CD14-positive monocyte (primary cell): Measurements from ENCODE around the gene KDM4C. TPM values are rescaled to one million over a fixed set of nuclear protein-coding genes. Genes with fewer than 3 reads are reported as not detected.

ENCODE experiments used
- DNase-seq, 3 donors: peaks; one replicate each; pipeline ENCODE4 v3.0.0-alpha.2; 2011 to 2022
- H2AFZ ChIP-seq: 2 replicates; pipeline ENCODE4 v1.6.0; 2012; ENCODE audit warnings: mild to moderate bottlenecking, low read depth, low read length, inconsistent platforms; ENCODE audit not compliant: insufficient read depth, poor library complexity, severe bottlenecking
- H3K27ac ChIP-seq, 2 donors: 1 replicate in 1 of 2; 2 replicates in 1 of 2; pipeline ENCODE4 v1.5.1; 2012 to 2013; ENCODE audit warnings: low read length in 2 of 2, control low read depth in 1 of 2, inconsistent platforms in 1 of 2, low read depth in 1 of 2, mild to moderate bottlenecking in 1 of 2
- H3K27me3 ChIP-seq, 2 donors: one replicate each; pipeline versions ENCODE4 v1.6.0 to v1.6.1; 2011 to 2013; ENCODE audit warnings: low read length in 2 of 2; ENCODE audit not compliant: control insufficient read depth in 2 of 2, insufficient read depth in 2 of 2
- H3K36me3 ChIP-seq, 2 donors: replicated peaks in 1 of 2; 1 replicate in 1 of 2; 2 replicates in 1 of 2; pipeline versions ENCODE4 v1.5.1 to v1.6.1; 2012 to 2013; ENCODE audit warnings: low read length in 2 of 2, control low read depth in 1 of 2, inconsistent platforms in 1 of 2, mild to moderate bottlenecking in 1 of 2; ENCODE audit not compliant: insufficient read depth in 2 of 2, control insufficient read depth in 1 of 2
- H3K4me1 ChIP-seq, 2 donors: 1 replicate in 1 of 2; 2 replicates in 1 of 2; pipeline versions ENCODE4 v1.5.1 to v1.6.1; 2012 to 2013; ENCODE audit warnings: low read length in 2 of 2, control low read depth in 1 of 2, inconsistent platforms in 1 of 2, mild to moderate bottlenecking in 1 of 2, moderate library complexity in 1 of 2; ENCODE audit not compliant: insufficient read depth in 2 of 2, control insufficient read depth in 1 of 2
- H3K4me2 ChIP-seq: replicated peaks from 2 replicates; pipeline ENCODE3; 2012; ENCODE audit warnings: low read length, moderate library complexity, mild to moderate bottlenecking; ENCODE audit not compliant: poor library complexity, severe bottlenecking; ENCODE audit errors: extremely low read depth
- H3K4me3 ChIP-seq, 3 experiments: fragments of 200-600 bp in 1 of 3; sonication (generic) in 1 of 3; replicated peaks in 1 of 3; 1 replicate in 2 of 3; 2 replicates in 1 of 3; pipeline ENCODE4 v1.5.1; 2011 to 2013; ENCODE audit warnings: low read length in 3 of 3, mild to moderate bottlenecking in 3 of 3, control low read depth in 2 of 3, low read depth in 2 of 3, inconsistent platforms in 1 of 3, moderate library complexity in 1 of 3
- H3K79me2 ChIP-seq: 2 replicates; pipeline ENCODE4 v1.6.0; 2012; ENCODE audit warnings: mild to moderate bottlenecking, control low read depth, inconsistent platforms, low read length, moderate library complexity; ENCODE audit not compliant: insufficient read depth
- H3K9ac ChIP-seq: 2 replicates; pipeline ENCODE4 v1.6.0; 2017; ENCODE audit warnings: low read length, mild to moderate bottlenecking; ENCODE audit not compliant: insufficient read depth, poor library complexity, severe bottlenecking
- H3K9me3 ChIP-seq, 2 donors: replicated peaks in 1 of 2; 1 replicate in 1 of 2; 2 replicates in 1 of 2; pipeline versions ENCODE4 v1.5.1 to v1.6.1; 2012 to 2013; ENCODE audit warnings: low read length in 2 of 2, control low read depth in 1 of 2; ENCODE audit not compliant: control insufficient read depth in 1 of 2, insufficient read depth in 1 of 2
- H4K20me1 ChIP-seq: 2 replicates; pipeline ENCODE4 v1.6.0; 2012; ENCODE audit warnings: mild to moderate bottlenecking, low read length, control low read depth, moderate library complexity; ENCODE audit not compliant: insufficient read depth
- H3K27ac Mint-ChIP-seq, 7 donors: one replicate each; pipeline ENCODE4 v1.8.0; 2020; ENCODE audit warnings: mild to moderate bottlenecking in 7 of 7, mixed read lengths in 7 of 7, moderate library complexity in 6 of 7, inconsistent platforms in 2 of 7
- H3K27me3 Mint-ChIP-seq, 3 donors: one replicate each; pipeline ENCODE4 v1.8.0; 2021 to 2022; ENCODE audit warnings: low read depth in 3 of 3, mild to moderate bottlenecking in 3 of 3, mixed read lengths in 3 of 3, moderate library complexity in 3 of 3, inconsistent platforms in 1 of 3
- H3K36me3 Mint-ChIP-seq, 2 donors: one replicate each; pipeline ENCODE4 v1.8.0; 2020; ENCODE audit warnings: mixed read lengths in 2 of 2, inconsistent platforms in 1 of 2, mild to moderate bottlenecking in 1 of 2
- H3K4me1 Mint-ChIP-seq: one replicate; pipeline ENCODE4 v1.8.0; 2020; ENCODE audit warnings: mild to moderate bottlenecking, mixed read lengths
- H3K4me3 Mint-ChIP-seq, 2 donors: one replicate each; pipeline ENCODE4 v1.8.0; 2020; ENCODE audit warnings: mild to moderate bottlenecking in 2 of 2, mixed read lengths in 2 of 2, moderate library complexity in 1 of 2
- H3K9me3 Mint-ChIP-seq, 7 donors: one replicate each; pipeline ENCODE4 v1.8.0; 2020 to 2022; ENCODE audit warnings: mixed read lengths in 7 of 7, mild to moderate bottlenecking in 6 of 7, moderate library complexity in 6 of 7, inconsistent platforms in 2 of 7
- WGBS: methylation state at CpG from one replicate; pipeline ENCODE4 v1.1.5; 2013; ENCODE audit warnings: missing lambda C conversion rate; ENCODE audit not compliant: insufficient coverage; 5-methylcytosine and 5-hydroxymethylcytosine counted together
- intact Hi-C, 2 donors: fragments of 100-400 bp; cut with micrococcal nuclease; formaldehyde crosslinking; loops; one replicate each; pipeline versions ENCODE4 v1.15.0 to v1.15.1; 2023
- polyA plus RNA-seq, 3 donors: library from polyadenylated mRNA; depleted of rRNA in 1 of 3; unstranded in 2 of 3; stranded (reverse) in 1 of 3; fragments of 300-500 nt in 2 of 3; fragments of >200 nt in 1 of 3; fragmentation: Illumina TruSeq in 2 of 3; gene quantifications; 1 replicate in 2 of 3; 2 replicates in 1 of 3; pipeline ENCODE4 v1.2.3, GENCODE V29; 2012 to 2021
- TF ChIP-seq, protein P1 (sequence below): fragments of 200-600 bp; IDR thresholded peaks from one replicate; pipeline ENCODE4 v1.8.0; 2022; ENCODE audit warnings: antibody characterized with exemption, mild to moderate bottlenecking

KDM4C gene
- polyA plus RNA-seq, 3 donors: 15.2 to 36.2 (median 17.1) TPM

DNA sequence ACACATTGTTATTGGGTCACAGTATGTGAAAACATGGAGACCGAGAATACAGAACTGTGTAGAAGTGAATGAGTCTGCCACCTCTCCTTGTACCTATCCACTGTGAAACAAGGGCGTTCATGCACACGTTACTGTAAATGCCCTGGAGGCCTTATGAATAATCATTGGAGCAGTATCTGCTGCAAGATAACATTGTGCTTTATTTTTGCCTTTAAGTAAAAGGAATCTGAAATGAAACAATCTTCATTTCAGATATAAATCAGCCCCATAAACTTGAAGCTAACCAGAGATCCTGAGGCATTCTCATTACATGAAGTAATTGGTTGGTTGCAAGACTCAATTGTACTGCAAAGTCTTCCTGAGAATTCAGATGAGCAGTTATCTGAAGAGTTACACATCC lies 419.6 kb downstream of the KDM4C start:
- H3K4me1 ChIP-seq: no peaks in the 10 kb centered on the region
- H3K9me3 Mint-ChIP-seq: peaks cover 0 to 9% (median 3%) of the 10 kb centered on the region in 7 donors
- H3K4me3 ChIP-seq: no peak overlapping the region
- no peak overlapping the region for H3K27ac Mint-ChIP-seq
- DNase-seq: no peak
- H3K9me3 ChIP-seq: no peaks in the 10 kb centered on the region
- H3K4me2 ChIP-seq: no peak overlapping the region
- no peak overlapping the region for H3K27ac ChIP-seq
- intact Hi-C loops: no loop called here
- no peak overlapping the region for H3K4me3 Mint-ChIP-seq
- TF ChIP-seq, protein P1, sequence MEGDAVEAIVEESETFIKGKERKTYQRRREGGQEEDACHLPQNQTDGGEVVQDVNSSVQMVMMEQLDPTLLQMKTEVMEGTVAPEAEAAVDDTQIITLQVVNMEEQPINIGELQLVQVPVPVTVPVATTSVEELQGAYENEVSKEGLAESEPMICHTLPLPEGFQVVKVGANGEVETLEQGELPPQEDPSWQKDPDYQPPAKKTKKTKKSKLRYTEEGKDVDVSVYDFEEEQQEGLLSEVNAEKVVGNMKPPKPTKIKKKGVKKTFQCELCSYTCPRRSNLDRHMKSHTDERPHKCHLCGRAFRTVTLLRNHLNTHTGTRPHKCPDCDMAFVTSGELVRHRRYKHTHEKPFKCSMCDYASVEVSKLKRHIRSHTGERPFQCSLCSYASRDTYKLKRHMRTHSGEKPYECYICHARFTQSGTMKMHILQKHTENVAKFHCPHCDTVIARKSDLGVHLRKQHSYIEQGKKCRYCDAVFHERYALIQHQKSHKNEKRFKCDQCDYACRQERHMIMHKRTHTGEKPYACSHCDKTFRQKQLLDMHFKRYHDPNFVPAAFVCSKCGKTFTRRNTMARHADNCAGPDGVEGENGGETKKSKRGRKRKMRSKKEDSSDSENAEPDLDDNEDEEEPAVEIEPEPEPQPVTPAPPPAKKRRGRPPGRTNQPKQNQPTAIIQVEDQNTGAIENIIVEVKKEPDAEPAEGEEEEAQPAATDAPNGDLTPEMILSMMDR: no peak
- H3K9ac ChIP-seq: no peak overlapping the region
- H3K36me3 ChIP-seq: peaks cover 14 to 47% of the 10 kb centered on the region in 2 donors
- H3K27me3 ChIP-seq: no peaks in the 10 kb centered on the region
- no peaks in the 10 kb centered on the region for H4K20me1 ChIP-seq
- H3K27me3 Mint-ChIP-seq: peaks cover 0 to 2% (median 0%) of the 10 kb centered on the region in 3 donors
- peaks cover 7% of the 10 kb centered on the region for H3K4me1 Mint-ChIP-seq
- no peaks in the 10 kb centered on the region for H3K79me2 ChIP-seq
- H2AFZ ChIP-seq: no peak overlapping the region
- no CpG with 5 or more reads among the region's 3 CpGs for WGBS
- H3K36me3 Mint-ChIP-seq: peaks cover 44 to 74% of the 10 kb centered on the region in 2 donors

GRCh38 chr9:7178729-7179128 lies 421.0 kb downstream of the KDM4C start:
- Histone ChIP-seq H3K27ac (no peak overlapping the region), H3K79me2 (no peaks in the 10 kb centered on the region), H3K9ac (no peak overlapping the region), H4K20me1 (no peaks in the 10 kb centered on the region), H3K27me3 (no peaks in the 10 kb centered on the region), H2AFZ (no peak overlapping the region), H3K36me3 (peaks cover 14 to 41% of the 10 kb centered on the region in 2 donors), H3K9me3 (no peaks in the 10 kb centered on the region), H3K4me2 (no peak overlapping the region), H3K4me3 (no peak overlapping the region), H3K4me1 (no peaks in the 10 kb centered on the region)
- Mint-ChIP-seq H3K4me1 (peaks cover 3% of the 10 kb centered on the region), H3K27ac (no peak overlapping the region), H3K36me3 (peaks cover 37 to 70% of the 10 kb centered on the region in 2 donors), H3K9me3 (peaks cover 0 to 15% (median 6%) of the 10 kb centered on the region in 7 donors), H3K4me3 (no peak overlapping the region), H3K27me3 (peaks cover 0 to 2% (median 0%) of the 10 kb centered on the region in 3 donors)
- intact Hi-C loops: no loop called here
- peak in 1 of 3 donors; percentile 22 for DNase-seq
- WGBS: 25% methylated on average over 3 of the region's 7 CpGs
- TF ChIP-seq, protein P1: no peak
